ENCODE measurements around the gene PSME2.

Gene PSME2

GRCh38 chr14:24146453-24146977, at the start of gene PSME2:
Gene PSME2 (minus strand): TSS chr14:24146610. CDS start chr14:24146581, 29 bp downstream.
- peak; percentile 84 to 97 for DNase-seq (ENCODE audit: extremely low read depth in 1 of 2, low read depth in 1 of 2)

GRCh38 chr14:24195186-24196070, 49.0 kb upstream of the PSME2 start, which contains the start of gene TM9SF1:
Gene TM9SF1 (minus strand): TSS chr14:24195441. CDS start chr14:24195019, 422 bp downstream.
- DNase-seq (ENCODE audit: extremely low read depth in 1 of 2, low read depth in 1 of 2): peak; percentile 77 to 78

- no peak for DNase-seq (ENCODE audit: extremely low read depth in 1 of 2, low read depth in 1 of 2)
Observed at GRCh38 chr14:24194873-24195185, 48.4 kb upstream of the PSME2 start.

GRCh38 chr14:24194186-24194872, 47.9 kb upstream of the PSME2 start:
- no peak for DNase-seq (ENCODE audit: extremely low read depth in 1 of 2, low read depth in 1 of 2)

GRCh38 chr14:24192933-24193332, 46.5 kb upstream of the PSME2 start:
- no peak for DNase-seq (ENCODE audit: extremely low read depth in 1 of 2, low read depth in 1 of 2)

GRCh38 chr14:24190416-24190815, 44.0 kb upstream of the PSME2 start:
- no peak for DNase-seq (ENCODE audit: extremely low read depth in 1 of 2, low read depth in 1 of 2)

- no peak for DNase-seq (ENCODE audit: extremely low read depth in 1 of 2, low read depth in 1 of 2)
Observed at GRCh38 chr14:24189460-24189859, 43.0 kb upstream of the PSME2 start.

- no peak for DNase-seq (ENCODE audit: extremely low read depth in 1 of 2, low read depth in 1 of 2)
Observed at GRCh38 chr14:24189059-24189375, 42.6 kb upstream of the PSME2 start.

GRCh38 chr14:24188251-24189058, 42.0 kb upstream of the PSME2 start, which contains the start of gene IPO4:
Gene IPO4 (minus strand): TSS chr14:24188816. CDS start chr14:24188787, 29 bp downstream.
- peak; percentile 85 to 95 for DNase-seq (ENCODE audit: extremely low read depth in 1 of 2, low read depth in 1 of 2)

- DNase-seq (ENCODE audit: extremely low read depth in 1 of 2, low read depth in 1 of 2): no peak
Observed at GRCh38 chr14:24187539-24187915, 41.1 kb upstream of the PSME2 start.

- DNase-seq (ENCODE audit: extremely low read depth in 1 of 2, low read depth in 1 of 2): no peak
Observed at GRCh38 chr14:24186831-24187538, 40.6 kb upstream of the PSME2 start.

GRCh38 chr14:24185741-24186140, 39.3 kb upstream of the PSME2 start:
- no peak for DNase-seq (ENCODE audit: extremely low read depth in 1 of 2, low read depth in 1 of 2)

- DNase-seq (ENCODE audit: extremely low read depth in 1 of 2, low read depth in 1 of 2): no peak
Observed at GRCh38 chr14:24185026-24185425, 38.6 kb upstream of the PSME2 start.

- DNase-seq (ENCODE audit: extremely low read depth in 1 of 2, low read depth in 1 of 2): no peak
Observed at GRCh38 chr14:24184104-24184970, 37.9 kb upstream of the PSME2 start.

- DNase-seq (ENCODE audit: extremely low read depth in 1 of 2, low read depth in 1 of 2): no peak
Observed at GRCh38 chr14:24183014-24183481, 36.6 kb upstream of the PSME2 start.

- DNase-seq (ENCODE audit: extremely low read depth in 1 of 2, low read depth in 1 of 2): no peak
Observed at GRCh38 chr14:24182110-24182882, 35.9 kb upstream of the PSME2 start.

GRCh38 chr14:24181371-24182077, 35.1 kb upstream of the PSME2 start:
- no peak for DNase-seq (ENCODE audit: extremely low read depth in 1 of 2, low read depth in 1 of 2)
